GM19025 (cell line): ENCODE measurements around the gene RBM4.
"Not testable (repeated sequence)": the region's sequence is repeated elsewhere in the genome, so short reads cannot be mapped to it uniquely, and the experiment has no call there.

Experiments used
- ATAC-seq: cut with Tn5 transposase; IDR thresholded peaks from one replicate; pipeline ENCODE4 v1.9.1; 2021; ENCODE audit warnings: mild to moderate bottlenecking, low read depth, moderate library complexity; ENCODE audit not compliant: unreplicated experiment

The RBM4 gene

GRCh38 chr11:66638177-66639065, at the start of gene RBM4:
RBM4 (plus strand) TSS chr11:66638703; CDS start chr11:66639712, 1,009 bp downstream.
- ATAC-seq, result peak; percentile 97

DNA sequence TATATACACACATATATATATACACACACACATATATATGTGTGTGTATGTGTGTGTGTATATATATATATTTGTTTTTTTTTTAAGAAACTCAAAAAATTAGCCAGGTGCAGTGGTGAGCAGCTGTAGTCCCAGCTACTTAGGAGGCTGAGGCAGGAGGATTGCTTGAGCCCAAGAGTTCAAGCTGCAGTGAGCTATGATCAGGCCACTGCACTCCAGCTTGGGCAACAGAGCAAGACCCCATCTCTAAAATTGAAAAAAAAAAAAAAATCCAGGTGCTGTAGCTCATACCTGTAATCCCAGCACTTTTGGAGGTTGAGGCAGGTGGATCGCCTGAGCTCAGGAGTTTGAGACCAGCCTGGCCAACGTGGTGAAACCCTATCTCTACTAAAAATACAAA, 49.2 kb upstream of the RBM4 start:
- not testable (repeated sequence) for ATAC-seq

GRCh38 chr11:66589996-66590675, 48.4 kb upstream of the RBM4 start:
- no peak for ATAC-seq

GRCh38 chr11:66591175-66591574, 47.3 kb upstream of the RBM4 start:
- no peak for ATAC-seq

DNA sequence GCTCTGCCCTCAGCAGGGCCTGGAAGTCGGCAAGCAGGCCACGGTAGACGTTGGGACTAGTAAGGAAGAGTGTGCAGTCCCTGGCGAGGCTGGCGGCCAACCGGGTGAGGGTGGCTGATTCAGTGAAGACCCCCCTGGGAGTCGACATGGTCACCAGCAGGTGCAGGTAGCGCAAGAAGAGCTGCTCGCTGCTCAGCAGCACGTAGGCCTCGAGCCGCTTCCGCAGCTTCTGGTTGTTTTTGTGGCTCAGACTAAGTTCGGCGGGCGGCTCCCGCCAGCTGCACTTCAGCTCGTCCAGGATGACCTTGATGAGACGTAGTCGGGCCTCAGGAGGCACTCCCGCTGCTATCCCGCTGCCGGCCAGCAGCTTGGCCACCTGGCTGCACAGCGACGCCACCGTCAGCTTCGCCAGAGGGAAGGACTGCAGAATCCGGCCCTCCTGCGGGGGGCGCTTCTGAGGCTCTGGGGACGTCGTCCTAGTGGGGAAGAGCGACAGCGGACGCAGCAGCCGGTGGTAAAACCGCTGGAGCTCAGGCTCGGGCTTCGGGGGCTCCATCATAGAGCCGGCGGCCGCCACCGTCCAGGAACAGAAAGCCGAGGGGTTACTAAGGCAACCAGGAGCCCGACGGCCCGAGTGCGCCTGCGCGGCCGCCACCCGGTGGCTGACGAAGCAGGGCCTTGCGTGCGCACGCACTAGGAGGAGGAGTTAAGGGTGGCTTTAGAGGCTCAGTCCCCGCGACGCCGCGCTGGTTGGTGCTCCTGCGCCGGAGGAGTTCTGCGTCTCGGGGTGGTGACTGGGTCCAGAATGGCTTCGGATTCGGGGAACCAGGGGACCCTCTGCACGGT, 45.8 kb upstream of the RBM4 start, which contains the start of the genes CCDC87 and CCS:
Gene CCDC87 (minus strand): TSS at position 607 of the 846 bp plus-strand sequence. CDS start 48 bp downstream, at position 559.
Gene CCS (plus strand): TSS at position 729 of the 846 bp plus-strand sequence. CDS start 77 bp downstream, at position 806.
- peak; percentile 94 for ATAC-seq

DNA sequence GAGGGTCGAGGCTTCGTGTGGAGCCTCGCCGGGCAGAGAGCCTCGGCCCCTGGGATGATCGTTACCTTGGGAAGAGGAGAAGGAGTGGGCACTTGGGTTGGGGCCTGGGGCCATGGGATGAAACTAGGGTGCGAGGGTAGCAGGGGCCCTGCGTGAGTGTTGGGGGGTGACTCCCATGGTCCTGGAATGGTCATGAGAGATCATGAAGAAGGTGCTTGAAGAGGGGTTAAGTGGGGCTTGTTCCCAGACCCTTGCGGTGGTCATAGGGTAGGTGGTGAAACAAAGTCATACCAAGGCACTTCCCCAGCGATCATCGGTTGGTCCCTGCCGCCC, 45.2 kb upstream of the RBM4 start:
- ATAC-seq, result no peak

DNA sequence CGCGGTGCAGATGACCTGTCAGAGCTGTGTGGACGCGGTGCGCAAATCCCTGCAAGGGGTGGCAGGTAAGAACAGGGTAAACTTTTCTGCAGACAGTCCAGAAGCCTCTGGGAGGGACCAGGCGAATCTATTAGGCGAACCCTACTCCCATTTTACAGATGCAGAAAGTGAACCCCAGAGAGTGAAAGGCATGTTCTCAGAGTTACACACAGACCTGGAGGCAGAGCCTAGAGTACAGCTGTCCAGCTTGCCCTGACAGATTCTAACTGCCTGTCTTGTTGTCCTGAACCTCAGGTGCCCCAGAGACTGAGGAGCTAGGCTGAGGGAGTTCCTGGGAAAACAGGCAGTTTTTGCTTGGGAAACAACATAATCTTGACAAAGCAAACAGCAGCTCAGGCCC, 44.9 kb upstream of the RBM4 start:
- no peak for ATAC-seq

DNA sequence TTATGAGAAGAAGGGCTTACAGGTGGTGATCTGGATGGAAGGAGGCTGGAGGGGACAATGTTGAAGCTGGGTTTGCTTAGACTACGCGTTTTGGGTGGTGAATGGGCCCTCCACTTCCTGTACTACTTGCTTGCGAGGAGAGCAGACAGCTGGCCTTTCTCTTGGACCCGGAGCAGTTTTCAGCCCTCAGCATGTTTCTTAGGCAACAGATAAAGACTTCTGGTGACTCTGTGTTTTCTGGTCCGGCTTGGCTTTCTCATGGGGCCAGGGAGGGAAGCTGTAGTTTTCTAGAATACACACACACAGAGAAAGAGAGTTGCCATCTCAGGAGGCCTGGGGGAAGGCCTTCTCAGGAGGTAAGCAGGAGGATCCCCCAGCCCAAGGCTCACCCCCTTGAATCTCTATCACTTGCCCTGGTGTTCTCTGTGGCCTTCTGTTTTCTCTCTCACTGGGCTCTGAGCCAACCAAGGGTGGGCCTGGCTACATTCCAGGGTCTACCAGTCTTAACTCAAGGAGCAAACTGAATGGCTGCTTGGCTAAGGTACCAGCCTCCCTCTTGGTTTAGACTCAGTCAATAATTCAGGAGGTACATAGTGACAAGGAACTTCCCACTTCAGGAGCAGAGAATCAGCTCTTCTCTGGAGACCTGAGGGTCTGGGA, 43.1 kb upstream of the RBM4 start:
- ATAC-seq, result no peak

DNA sequence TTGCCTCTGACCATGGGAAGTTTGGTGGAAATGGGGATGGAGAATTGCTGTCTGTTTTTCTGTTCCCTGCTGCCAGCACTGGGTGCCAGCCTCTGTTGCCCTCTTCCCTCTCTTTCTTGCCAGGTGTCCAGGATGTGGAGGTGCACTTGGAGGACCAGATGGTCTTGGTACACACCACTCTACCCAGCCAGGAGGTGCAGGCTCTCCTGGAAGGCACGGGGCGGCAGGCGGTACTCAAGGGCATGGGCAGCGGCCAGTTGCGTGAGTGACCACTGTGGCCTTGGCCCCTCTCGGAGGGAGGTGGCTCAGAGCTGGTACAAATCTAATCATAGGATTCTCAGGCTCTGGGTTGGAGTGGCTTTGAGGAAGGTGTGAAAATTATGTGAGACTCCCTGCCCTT, 39.5 kb upstream of the RBM4 start:
- no peak for ATAC-seq

DNA sequence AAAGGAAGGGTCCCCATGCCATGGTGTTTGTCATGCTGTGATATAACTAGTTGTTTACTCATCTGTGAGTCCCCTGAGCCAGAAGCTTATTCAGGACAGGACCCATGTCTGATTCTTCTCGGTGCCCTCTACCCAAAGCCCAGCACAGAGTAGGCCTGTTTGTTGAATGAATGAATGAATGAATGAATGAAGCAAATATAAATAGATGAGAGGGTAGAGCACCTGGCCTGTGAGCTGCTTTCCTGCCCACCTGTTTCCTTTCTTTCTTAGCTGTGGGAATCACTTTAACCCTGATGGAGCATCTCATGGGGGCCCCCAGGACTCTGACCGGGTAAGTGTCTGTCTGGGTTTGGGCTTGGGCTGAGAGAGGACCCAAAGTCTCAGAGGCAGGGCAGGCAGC, 38.3 kb upstream of the RBM4 start:
- ATAC-seq, result no peak

DNA sequence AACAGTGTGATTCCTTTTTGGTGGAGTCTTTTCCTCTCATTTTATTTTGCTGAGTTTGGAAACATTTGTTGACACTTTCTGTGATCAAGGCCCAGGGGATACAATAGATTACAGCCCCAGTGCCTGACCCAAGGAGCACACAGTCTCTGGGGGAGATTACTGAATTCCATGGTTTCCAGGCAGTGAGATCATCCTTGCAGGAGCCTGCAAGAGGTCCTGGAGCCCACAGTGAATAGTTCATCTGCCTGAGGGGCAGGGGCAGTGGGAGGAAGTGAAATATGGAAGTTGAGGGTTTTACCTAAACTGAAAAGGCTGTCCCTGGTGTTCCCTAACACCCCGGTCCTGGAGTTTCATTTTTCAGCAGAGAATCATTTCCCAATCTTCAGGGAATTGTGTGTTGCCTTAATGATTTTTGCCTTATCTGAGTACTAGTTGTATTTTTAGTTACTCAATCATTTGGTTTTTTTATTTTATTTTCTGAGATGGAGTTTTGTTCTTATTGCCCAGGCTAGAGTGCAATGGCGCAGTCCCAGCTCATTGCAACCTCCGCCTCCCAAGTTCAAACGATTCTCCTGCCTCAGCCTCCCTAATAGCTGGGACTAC, 37.8 kb upstream of the RBM4 start:
- no peak for ATAC-seq

GRCh38 chr11:66603072-66603471, 35.4 kb upstream of the RBM4 start:
- ATAC-seq, result no peak

DNA sequence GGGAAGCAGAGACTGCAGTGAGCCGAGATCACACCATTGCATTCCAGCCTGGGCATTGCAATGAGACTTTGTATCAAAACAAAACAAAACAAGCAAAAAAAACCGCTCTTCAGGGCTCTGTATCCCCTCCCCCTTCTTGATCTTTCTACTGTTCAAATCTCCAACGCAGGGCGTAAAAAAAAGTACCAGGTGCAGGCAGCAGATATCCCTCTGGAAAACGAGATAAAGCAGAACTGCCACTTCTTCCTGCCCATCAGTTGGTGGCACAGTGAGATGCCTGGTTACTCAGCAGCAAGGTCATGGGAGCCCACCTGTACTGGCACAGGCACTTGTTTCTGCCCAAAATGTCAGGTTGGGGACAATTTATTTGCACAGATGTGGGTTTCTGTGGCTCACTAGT, 34.3 kb upstream of the RBM4 start:
- ATAC-seq, result no peak

DNA sequence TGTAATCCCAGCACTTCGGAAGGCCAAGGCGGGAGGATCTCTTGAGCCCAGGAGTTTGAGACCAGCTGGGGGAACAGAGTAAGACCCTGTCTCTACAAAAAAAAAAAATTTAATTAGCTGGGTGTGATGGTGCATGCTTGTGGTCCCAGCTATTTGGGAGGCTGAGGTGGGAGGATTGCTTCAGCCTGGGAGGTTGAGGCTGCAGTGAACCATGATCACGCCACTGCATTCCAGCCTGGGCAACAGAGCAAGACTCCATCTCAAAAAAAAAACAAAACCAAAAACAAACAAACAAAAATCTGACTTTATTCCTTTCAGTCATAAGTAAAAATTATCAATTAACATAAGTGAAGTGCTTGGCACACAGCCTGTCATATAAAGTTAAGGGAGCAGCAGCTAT, 31.9 kb upstream of the RBM4 start:
- not testable (repeated sequence) for ATAC-seq

- no peak for ATAC-seq
Observed at GRCh38 chr11:66607126-66607834, 31.2 kb upstream of the RBM4 start.

- no peak for ATAC-seq
Observed at GRCh38 chr11:66609721-66610617, 28.5 kb upstream of the RBM4 start.

DNA sequence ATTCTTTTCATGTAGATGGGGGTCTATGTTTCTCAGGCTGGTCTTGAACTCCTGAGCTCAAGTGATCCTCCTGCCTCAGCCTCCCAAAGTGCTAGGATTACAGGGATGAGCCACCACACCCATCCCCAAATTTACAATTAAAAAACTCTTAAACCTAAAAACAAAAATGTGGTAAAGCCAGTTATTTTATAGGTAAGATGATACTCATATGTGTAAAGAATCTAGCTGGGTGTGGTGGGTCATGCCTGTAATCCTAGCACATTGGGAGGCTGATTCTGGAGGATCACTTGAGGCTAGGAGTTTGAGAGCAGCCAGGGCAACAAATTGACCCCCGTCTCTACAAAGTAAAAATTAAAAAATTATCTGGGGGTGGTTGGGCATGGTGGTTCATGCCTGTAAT, 26.0 kb upstream of the RBM4 start:
- no peak for ATAC-seq

DNA sequence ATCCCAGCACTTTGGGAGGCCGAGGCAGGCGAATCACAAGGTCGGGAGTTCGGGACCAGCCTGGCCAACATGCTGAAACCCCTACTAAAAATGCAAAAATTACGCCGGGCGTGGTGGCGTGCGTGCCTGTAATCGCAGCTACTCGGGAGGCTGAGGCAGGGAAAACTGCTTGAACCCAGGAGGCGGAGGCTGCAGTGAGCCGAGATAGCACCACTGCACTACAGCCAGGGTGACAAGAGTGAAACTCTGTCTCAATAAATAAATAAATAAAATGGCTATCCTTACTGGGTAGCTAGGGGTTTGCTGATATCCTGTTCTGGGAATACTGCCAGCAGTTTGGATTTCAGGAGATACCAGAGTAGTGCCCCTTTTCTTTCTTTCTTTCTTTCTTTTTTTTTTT, 24.4 kb upstream of the RBM4 start:
- no peak for ATAC-seq
